Measurements from ENCODE around the gene WDPCP. TPM values are rescaled to one million over a fixed set of nuclear protein-coding genes. Genes with fewer than 3 reads are reported as not detected.

The WDPCP gene
- total RNA-seq, 4 donors from 2014 or later = 2.6 to 15.5 (median 10.9) TPM

- no peak for TF ChIP-seq EP300 (IDR thresholded peaks at IDR 0.05; ENCODE audit: low read depth)
- no peak for TF ChIP-seq POLR2A (IDR thresholded peaks at IDR 0.05)
- no peak for TF ChIP-seq POLR2AphosphoS5 (IDR thresholded peaks at IDR 0.05)
- no peak overlapping the region for H3K4me3 ChIP-seq
- H3K27me3 ChIP-seq = no peaks in the 10 kb centered on the region
- H3K27ac ChIP-seq = no peak overlapping the region
- H3K4me1 ChIP-seq = no peaks in the 10 kb centered on the region
- WGBS, 2 donors (ENCODE audit: low coverage in 1 of 2) = 81 to 87% methylated on average over 2 of the region's 2 CpGs
- intact Hi-C loops (cut with DNase I; ENCODE audit: low total_unique reads) (no loop called here), in situ Hi-C loops (cut with MboI; ENCODE audit: low pct_ligation_motif_present in 1 of 4, low pct_unique_long_range_greater_than_20kb in 1 of 4, low sequenced_read_pairs in 3 of 4) (no loop called here)
- no peaks in the 10 kb centered on the region for H3K36me3 ChIP-seq
- no peaks in the 10 kb centered on the region for H3K9me3 ChIP-seq
- no peak for DNase-seq
These were observed 327.1 kb downstream of the WDPCP start for GRCh38 chr2:63261137-63261621.

- intact Hi-C loops (cut with DNase I; ENCODE audit: low total_unique reads) = no loop called here
- TF ChIP-seq EP300 (IDR thresholded peaks at IDR 0.05; ENCODE audit: low read depth) (no peak), POLR2A (IDR thresholded peaks at IDR 0.05) (no peak), CTCF (IDR thresholded peaks at IDR 0.05) (no peak), POLR2AphosphoS5 (IDR thresholded peaks at IDR 0.05) (no peak)
- Histone ChIP-seq H3K27me3 (no peaks in the 10 kb centered on the region), H3K4me3 (no peak overlapping the region), H3K4me1 (no peaks in the 10 kb centered on the region), H3K9me3 (no peaks in the 10 kb centered on the region), H3K36me3 (no peaks in the 10 kb centered on the region), H3K27ac (no peak overlapping the region)
- no peak for DNase-seq
- 71 to 82% methylated on average over 2 of the region's 2 CpGs for WGBS, 2 donors (ENCODE audit: low coverage in 1 of 2)
- in situ Hi-C loops (cut with MboI; ENCODE audit: low pct_ligation_motif_present in 1 of 4, low pct_unique_long_range_greater_than_20kb in 1 of 4, low sequenced_read_pairs in 3 of 4) = no loop called here
These were observed 330.8 kb downstream of the WDPCP start for GRCh38 chr2:63257473-63257872.

- H3K27ac ChIP-seq = no peak overlapping the region
- no peaks in the 10 kb centered on the region for H3K9me3 ChIP-seq
- WGBS, 2 donors (ENCODE audit: low coverage in 1 of 2) = 84 to 100% methylated on average over 1 to 2 of the region's 2 CpGs
- H3K27me3 ChIP-seq = no peaks in the 10 kb centered on the region
- intact Hi-C loops (cut with DNase I; ENCODE audit: low total_unique reads) = no loop called here
- H3K4me1 ChIP-seq = no peaks in the 10 kb centered on the region
- no peak for DNase-seq
- in situ Hi-C loops (cut with MboI; ENCODE audit: low pct_ligation_motif_present in 1 of 4, low pct_unique_long_range_greater_than_20kb in 1 of 4, low sequenced_read_pairs in 3 of 4) = no loop called here
- TF ChIP-seq POLR2A (IDR thresholded peaks at IDR 0.05) (no peak), POLR2AphosphoS5 (IDR thresholded peaks at IDR 0.05) (no peak), EP300 (IDR thresholded peaks at IDR 0.05; ENCODE audit: low read depth) (no peak), CTCF (IDR thresholded peaks at IDR 0.05) (no peak)
- no peak overlapping the region for H3K4me3 ChIP-seq
- H3K36me3 ChIP-seq = no peaks in the 10 kb centered on the region
These were observed 339.1 kb downstream of the WDPCP start for GRCh38 chr2:63249161-63249560.

GRCh38 chr2:63242747-63243146 lies 345.5 kb downstream of the WDPCP start:
- intact Hi-C loops (cut with DNase I; ENCODE audit: low total_unique reads) (no loop called here), in situ Hi-C loops (cut with MboI; ENCODE audit: low pct_ligation_motif_present in 1 of 4, low pct_unique_long_range_greater_than_20kb in 1 of 4, low sequenced_read_pairs in 3 of 4) (no loop called here)
- H3K36me3 ChIP-seq = no peaks in the 10 kb centered on the region
- TF ChIP-seq CTCF (IDR thresholded peaks at IDR 0.05) (no peak), EP300 (IDR thresholded peaks at IDR 0.05; ENCODE audit: low read depth) (no peak), POLR2AphosphoS5 (IDR thresholded peaks at IDR 0.05) (no peak), POLR2A (IDR thresholded peaks at IDR 0.05) (no peak)
- WGBS, 2 donors (ENCODE audit: low coverage in 1 of 2) = 59 to 100% methylated on average over 1 of the region's 1 CpG
- DNase-seq = no peak
- H3K27ac ChIP-seq = no peak overlapping the region
- no peaks in the 10 kb centered on the region for H3K9me3 ChIP-seq
- H3K27me3 ChIP-seq = no peaks in the 10 kb centered on the region
- H3K4me3 ChIP-seq = no peak overlapping the region
- no peaks in the 10 kb centered on the region for H3K4me1 ChIP-seq
